Endometrial microvascular endothelial cells (primary cell): ENCODE data around the gene DUSP1. TPM values are rescaled to one million over a fixed set of nuclear protein-coding genes. Genes with fewer than 3 reads are reported as not detected.

Source experiments
- in situ Hi-C: cut with HindIII; loops from 2 replicates; pipeline ENCODE4 v1.10.0; 2017; ENCODE audit warnings: low sequenced_read_pairs, low pct_unique_long_range_greater_than_20kb; ENCODE audit errors: inconsistent ontology term
- total RNA-seq: library from RNA; depleted of rRNA; stranded (reverse); fragments of >200 nt; gene quantifications from one replicate; pipeline ENCODE4 v1.2.3, GENCODE V29; 2015; ENCODE audit errors: inconsistent ontology term

DUSP1 gene
- total RNA-seq, 1 donor from 2014 or later: 143 TPM

DNA sequence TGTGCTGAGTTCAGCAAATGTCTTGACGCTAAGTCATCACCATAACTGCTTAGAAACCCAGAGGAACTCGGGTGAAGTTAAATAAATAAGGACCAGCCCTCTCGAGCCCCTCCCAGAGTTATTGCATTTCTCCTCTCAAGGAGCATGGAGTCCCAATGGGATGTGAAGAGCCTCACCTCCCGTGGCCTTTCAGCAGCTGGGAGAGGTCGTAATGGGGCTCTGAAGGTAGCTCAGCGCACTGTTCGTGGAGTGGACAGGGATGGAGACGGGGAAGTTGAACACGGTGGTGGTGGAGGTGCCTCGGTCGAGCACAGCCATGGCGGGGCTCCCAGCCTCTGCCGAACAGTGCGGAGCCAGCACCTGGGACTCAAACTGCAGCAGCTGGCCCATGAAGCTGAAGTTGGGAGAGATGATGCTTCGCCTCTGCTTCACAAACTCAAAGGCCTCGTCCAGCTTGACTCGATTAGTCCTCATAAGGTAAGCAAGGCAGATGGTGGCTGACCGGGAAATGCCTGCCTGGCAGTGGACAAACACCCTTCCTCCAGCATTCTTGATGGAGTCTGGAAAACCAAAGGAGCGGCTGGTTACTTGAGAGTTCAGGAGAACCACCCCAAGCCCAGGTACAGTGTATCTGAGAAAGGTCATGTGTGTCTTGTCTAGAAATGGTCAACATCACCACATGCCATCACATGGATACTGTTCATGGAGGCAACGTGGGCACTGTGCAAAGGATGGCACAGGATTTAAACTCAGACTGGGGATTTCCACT, 2.2 kb downstream of the DUSP1 start:
- in situ Hi-C loops: no loop called here

DNA sequence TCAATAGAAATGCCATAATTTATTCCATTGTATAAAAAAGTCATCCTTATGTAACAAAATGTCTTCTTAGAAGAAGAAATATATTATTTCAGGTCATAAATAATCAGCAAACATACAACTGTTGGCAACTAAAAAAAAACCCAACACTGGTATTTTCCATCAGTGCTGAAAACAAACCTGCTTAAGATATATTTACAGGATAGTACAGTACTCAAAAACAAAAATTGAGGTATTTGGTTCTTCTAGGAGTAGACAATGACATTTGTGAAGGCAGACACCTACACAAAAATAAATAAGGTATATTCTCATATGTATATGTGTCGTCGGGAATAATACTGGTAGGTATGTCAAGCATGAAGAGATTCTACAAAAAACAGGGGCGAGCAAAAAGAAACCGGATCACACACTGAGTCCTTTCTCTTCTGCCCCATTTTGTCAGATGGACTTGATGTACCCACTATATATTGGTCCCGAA, 2.9 kb downstream of the DUSP1 start:
- in situ Hi-C loops: no loop called here

DNA sequence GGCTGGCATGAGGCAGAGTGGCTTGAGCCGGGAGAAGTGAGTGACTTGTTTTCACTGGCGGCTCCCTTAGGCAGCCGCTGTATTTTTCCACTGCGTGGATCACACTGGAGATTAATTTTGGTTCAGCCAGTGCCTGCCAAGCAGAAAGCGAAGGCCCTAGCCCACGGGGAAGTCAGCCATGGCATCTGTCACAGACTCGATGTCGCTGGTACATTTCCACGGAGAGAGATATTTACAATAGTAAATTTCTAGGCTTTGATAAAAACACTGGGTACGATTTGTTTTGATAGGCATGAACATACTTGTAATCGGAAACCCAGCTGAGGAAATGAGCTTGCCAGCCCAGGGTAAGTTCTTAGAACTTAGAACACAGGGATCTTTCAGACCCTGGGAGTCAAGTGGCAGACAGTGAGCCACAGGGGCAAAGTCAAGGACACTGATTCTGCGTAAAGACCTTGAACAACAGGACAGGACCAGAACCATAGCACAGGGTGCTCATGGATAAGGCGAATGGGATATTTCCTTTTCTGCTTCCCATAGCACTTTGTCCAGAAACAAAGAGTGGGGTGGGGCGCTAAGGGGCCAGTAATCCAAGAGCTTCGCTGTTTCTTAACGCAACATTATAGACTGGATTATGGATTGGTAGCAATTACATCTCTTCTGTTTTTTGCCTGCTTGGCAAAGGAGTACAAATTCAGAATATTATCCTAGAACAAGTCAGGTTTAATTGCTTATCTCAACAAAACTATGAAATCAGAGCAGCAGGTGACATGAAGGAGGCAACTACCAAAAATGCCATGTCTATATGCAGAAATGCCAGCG, 4.5 kb downstream of the DUSP1 start:
- in situ Hi-C loops: no loop called here

DNA sequence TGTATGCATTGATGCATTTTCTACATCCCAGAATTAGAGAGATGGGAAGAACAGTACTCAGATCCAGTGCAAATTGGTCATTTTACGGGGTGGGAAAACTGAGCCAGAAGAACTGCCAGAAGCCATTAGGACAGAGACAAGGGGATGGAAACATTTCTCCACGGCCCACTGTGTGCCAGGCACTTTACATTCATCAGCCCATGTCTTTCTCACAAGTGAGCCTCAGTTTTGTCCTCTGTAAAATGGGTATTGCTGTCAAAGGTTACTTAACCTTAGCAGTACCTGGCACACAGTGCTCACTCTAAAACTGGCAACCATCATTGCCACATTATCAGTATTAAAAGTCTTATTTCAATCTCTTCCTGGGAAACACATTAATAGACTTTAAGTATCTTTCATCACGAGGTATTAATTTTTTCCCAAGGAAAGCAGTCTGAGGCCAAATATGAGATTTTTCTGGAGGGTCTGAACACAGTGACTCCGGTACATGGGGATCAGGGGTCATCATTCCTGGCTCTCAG, 5.2 kb downstream of the DUSP1 start:
- in situ Hi-C loops: no loop called here

DNA sequence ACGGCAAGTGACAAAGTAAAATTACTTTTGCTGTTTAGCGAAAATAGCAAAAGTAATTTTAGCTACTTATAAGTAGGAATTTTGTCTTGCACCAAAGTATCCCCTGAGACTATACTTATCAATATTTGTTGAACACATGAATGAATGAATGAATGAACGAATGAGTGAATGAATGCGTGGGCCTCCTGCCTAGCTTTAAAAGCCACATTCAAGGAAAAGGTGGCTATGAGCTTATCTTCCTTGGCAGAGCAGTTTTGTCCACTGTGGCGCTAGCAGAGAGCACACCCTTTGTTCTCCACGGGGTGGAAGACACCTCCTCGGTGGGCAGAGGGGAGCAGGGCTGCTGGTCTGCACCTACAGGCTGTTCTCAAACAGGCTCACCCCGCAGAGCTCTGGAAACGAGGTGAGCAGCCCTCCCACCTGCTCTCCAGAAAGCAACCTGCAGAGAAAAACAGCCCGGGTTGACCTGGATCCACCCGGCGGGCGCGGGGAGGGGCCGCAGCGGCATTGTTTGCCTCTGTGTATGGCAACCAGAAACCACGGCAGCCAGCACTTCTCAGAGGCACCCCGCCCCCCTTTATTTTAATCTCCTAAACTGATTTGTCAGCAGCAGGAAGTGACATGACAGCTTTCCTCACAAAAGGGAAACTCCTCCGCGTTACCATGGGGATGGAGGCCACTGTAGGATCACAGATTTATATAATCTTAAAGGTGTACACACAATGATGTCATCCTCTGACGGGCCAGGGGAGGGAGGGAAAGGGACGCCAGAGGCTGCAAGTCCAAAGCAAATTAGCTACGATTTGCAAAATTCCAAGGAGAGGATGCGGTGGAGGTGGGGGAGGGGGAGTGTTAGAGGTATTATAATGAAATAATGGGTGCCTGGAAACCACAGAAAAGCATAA, 5.9 kb downstream of the DUSP1 start:
- in situ Hi-C loops: no loop called here

DNA sequence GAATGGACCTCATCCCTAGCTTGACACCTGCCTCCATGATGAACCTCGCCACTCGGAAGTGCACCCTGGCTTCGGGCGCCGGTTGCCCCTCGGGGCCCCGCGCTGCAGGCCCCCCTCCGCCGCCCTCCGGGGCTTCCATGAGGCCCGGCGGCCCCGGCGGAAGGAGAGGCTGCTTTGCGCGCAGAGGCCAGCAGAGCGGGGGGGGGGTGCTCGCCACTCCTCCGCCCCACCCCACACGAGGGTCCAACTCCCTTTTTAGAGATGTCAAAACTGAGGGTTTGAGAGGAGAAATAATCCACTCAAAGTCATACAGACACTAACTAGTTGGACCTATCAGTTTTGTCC, 7.9 kb downstream of the DUSP1 start:
- in situ Hi-C loops: no loop called here

DNA sequence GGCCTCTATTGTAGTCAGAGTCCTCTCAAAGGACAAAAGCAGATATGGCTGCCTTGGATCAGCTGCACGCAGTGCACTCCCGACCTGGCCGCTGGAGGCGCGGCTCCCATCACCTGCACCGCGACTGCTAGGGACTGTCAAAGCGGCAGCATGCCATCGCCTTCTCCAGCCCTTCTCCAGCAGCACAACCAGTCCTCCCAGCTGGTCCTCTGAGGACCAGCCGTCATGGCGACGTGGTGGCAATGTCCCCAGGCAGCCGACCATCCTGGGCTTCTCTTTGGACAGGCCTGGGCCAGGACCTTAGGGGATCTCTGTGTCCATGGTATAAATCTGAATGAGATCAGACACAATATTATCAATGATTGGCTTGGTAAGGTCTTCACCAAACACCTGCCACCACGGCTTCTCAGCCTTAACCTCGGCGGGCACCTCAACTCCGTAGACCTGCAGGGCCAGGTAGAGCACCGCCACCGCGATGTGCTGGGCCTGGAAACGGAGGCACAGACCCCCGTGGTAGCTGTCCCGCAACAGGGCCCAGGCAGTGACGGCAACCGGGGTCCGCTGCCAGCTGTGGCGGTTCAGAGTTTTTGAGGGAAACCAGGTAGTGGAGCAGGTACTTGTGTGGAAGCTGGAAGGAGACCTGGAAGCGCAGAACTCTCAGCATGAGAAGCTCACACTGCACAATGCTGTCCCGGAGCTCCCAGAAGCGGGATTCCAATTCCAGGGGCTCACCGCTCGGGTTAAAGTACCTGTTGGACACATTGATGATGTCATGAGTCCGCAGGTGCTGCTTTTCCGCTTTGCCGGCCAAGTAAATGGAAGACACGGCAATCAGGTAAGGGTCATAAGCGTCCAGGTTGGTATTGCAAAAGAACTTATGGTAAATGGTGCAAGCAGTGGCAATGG, 8.5 kb downstream of the DUSP1 start:
- in situ Hi-C loops: no loop called here

DNA sequence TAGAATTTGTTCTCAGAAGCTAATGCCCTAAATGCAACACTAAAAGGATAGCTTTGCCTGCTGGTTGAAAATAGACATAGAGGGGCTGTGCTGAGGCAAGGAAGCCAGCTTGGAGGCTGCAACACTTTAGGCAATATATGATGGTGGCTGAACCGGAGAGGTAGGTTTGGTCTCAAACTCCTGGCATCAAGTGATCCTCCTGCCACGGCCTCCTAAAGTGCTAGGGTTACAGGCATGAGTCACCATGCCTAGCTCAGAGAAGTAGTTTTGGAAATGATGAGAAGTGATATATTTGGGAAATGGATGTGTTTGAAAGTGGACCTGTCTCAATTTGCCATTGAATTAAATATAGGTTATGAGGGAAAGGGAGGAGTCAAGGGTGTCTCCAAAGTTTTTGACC, 10.0 kb downstream of the DUSP1 start:
- in situ Hi-C loops: no loop called here

DNA sequence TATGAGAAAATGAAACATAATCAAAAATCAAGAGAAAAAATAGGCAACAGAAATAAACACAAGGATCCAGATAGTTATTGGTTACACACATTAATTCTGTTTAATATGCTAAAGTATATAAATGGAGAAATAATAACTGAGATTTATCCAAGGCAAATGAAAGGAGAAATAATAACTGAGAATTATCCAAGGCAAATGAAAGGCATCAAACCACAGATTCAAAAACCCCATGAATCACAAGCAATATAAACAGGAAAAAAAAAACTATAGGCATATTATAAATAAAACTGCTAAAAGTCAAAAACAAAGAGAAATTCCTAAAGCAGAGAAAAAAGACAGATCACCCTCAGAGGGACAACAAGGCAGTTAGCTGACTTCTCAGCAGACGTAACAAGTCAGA, 10.9 kb downstream of the DUSP1 start:
- in situ Hi-C loops: no loop called here

DNA sequence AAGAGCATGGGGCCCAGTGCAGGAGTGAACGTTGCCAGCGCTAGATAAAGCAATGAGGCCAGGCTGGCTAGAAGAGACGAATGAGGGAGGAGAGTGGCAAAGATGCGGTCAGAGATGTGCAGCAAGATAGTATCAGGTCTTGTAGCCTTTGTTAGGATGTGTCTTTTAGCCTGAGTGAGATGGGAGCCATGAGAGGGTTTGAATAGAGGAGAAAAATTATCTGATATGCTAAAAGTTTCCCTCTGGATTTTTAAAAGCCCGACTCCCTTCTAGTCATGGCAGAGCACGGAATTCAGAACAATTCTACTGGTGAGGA, 12.2 kb downstream of the DUSP1 start:
- in situ Hi-C loops: no loop called here

DNA sequence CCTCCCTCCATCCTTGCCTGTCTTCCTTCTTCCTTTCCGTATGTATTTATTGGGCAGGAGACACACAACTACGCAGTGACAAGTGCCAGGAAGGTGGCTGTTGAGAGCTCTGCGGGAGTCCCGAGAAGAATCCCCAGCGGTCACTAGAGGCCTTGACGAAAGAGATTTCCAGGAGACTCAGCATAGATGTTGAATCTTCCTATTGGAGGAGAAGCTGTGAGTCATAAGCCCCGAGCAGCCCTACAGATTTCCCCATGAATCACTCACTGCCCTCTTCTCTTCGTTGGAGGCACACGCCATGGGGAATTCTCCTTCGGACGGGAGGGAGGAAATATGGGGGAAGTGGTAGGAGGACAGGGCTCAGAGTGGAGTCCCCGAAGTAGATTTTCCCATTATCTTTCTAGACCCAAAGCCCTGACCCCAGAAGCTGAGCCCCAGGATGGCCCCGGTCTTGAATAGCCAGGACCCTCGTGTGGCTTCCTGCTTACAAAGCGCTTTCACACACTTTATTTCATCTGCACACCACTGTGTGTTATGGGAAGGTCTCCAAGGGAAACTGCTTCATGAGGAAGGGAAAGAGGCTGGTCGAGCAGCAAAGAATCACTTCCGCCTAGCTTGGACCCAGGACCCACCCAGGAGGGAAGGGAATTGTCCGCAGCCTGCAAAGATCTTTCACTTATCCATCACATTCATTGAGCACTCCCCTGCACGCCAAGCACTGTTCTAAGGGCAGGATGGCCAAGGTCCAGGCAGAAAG, 12.7 kb downstream of the DUSP1 start:
- in situ Hi-C loops: no loop called here

DNA sequence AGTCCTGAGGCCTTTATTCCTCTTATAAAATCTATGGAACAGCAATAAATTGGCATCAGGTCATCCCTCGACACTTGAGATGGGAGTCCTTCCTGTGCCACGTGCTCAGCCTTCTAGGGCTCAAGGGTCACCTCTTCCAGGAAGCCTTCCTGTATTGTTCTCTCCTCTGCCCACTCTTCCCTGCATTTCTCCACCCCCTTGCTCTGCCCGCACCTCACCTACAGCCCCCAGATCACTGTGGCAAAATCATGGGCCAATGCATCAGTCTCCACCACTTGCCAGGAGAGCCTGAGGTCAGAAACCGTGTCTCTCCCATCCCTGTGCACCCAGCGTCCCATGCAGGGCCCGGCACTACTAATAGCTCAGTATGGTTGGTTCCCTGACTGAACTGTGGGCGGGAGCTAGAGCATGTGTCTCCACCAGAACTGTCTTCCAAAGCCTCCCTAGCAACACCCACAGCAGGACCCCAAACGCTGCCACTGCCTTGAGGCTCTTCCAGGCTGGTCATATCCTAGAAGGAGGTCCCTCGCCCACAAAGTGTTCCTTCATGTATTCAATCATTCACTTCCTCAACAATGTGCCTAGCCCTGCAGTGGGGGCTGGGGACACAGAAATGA, 13.5 kb downstream of the DUSP1 start:
- in situ Hi-C loops: no loop called here

DNA sequence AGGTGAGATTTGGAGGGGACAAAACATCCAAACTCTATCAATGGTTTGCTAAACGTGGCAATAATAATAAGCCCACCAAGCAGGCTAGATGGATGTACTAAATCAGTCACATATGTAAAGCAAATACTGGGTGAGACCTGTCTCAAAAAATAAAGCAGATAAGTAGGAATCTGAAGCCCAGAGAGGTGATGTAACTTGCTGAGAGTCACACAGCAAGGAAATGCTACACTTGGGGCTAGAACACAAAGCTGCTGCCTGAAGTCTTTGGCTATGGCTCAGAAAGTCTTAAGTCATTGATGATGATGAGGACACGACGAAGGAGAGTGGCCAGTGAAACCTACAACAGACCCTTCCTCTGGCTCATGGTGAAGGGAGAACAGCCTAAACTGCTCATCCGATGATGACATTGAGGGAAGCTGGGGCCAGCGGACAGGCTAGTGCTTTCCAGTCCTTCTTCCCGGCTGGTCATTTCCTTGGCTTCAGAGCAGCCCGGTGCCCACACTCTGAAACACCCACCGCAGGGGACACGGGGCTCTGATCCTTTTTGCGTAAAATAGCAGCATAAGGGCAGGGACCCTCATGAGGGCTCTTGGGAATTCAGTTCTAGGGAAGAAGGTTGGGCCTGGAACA, 14.1 kb downstream of the DUSP1 start:
- in situ Hi-C loops: no loop called here

DNA sequence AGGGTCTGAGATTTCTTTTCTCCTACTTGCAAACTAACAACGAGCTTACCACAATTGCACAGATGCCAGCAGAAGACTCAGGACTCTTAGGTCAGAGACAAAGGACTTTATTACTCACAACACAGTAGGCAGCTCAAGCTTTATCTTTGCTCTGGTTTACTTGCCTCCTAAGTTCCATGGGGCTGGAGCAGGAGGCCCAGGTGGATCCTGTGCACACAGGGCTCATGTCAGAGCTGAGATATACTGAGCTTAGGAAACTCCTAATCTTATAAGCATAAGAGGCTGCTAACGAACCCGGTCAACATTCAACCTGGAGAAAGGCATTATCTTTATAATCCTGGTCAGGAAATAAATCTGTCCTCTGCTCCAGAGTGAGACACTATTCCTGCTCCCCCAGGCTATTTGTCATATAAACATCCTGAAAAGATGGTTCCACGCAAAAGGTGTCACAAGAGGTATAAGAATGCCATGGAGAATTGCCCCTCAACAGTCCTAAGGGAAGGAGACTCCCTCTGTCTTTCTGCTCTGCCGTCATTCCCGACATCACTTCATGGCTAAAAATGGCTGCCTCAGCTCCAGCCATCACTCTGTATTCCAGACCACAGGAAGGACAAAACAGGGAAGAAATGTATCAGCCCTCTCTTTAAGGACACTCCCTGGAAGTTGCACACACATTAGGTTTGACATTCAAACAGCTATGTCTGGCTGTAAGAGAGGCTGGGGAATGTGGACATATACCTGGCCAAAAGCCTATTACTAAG, 16.2 kb downstream of the DUSP1 start:
- in situ Hi-C loops: no loop called here

DNA sequence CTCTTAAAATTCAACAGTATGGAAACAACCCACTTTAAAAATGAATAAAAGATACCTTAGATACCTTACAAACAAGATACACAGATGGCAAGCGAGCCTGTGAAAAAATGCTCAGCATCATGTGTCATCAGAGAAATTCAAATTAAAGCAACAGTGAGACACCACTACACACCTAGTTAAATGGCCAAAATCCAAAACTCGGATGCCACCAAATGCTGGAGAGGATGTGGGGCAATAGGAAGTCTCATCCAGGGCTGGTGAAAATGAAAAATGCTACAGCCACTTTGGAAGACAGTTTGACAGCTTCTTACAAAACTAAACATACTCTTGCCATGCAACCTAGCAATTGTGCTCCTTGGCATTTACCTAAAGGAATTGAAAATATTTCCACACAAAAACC, 17.9 kb downstream of the DUSP1 start:
- in situ Hi-C loops: no loop called here
